Stimulated activated CD4-positive, alpha-beta T cell treated with anti-CD3 and anti-CD28 coated beads, Interleukin-4, amount 100 ng/mL, for 1 hour (primary cell): ENCODE results near the gene ADGRD1.

ENCODE experiments used
- DNase-seq: peaks from one replicate; pipeline ENCODE4 v3.0.0-alpha.2; 2020

The ADGRD1 gene

DNA sequence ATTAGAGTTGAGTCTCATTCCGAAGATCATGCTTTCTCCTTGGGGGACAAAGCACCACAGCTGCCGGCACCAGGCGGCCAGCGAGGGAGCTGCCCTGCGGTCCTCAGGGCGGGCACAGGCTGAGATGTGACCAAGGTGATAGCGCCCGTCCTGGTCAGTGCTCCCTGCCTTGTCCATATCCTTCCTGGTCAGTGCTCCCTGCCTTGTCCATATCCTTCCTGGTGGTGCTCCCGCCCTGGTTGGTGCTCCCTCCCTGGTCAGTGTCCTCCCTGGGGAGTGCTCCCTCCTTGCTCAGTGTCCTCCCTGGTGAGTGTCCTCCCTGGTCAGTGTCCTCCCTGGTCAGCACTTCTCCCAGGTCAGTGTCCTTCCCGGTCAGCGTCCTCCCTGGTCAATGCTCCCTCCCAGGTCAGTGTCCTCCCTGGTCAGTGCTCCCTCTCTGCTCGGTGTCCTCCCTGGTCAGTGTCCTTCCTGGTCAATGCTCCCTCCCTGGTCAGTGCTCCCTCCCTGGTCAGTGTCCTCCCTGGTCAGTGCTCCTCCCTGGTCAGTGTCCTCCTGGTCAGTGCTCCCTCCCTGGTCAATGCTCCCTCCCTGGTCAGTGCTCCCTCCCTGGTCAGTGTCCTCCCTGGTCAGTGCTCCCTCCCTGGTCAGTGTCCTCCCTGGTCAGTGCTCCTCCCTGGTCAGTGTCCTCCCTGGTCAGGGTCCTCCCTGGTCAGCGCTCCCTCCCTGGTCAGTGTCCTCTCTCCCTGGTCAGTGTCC, 92.2 kb downstream of the ADGRD1 start:
- no peak for DNase-seq

DNA sequence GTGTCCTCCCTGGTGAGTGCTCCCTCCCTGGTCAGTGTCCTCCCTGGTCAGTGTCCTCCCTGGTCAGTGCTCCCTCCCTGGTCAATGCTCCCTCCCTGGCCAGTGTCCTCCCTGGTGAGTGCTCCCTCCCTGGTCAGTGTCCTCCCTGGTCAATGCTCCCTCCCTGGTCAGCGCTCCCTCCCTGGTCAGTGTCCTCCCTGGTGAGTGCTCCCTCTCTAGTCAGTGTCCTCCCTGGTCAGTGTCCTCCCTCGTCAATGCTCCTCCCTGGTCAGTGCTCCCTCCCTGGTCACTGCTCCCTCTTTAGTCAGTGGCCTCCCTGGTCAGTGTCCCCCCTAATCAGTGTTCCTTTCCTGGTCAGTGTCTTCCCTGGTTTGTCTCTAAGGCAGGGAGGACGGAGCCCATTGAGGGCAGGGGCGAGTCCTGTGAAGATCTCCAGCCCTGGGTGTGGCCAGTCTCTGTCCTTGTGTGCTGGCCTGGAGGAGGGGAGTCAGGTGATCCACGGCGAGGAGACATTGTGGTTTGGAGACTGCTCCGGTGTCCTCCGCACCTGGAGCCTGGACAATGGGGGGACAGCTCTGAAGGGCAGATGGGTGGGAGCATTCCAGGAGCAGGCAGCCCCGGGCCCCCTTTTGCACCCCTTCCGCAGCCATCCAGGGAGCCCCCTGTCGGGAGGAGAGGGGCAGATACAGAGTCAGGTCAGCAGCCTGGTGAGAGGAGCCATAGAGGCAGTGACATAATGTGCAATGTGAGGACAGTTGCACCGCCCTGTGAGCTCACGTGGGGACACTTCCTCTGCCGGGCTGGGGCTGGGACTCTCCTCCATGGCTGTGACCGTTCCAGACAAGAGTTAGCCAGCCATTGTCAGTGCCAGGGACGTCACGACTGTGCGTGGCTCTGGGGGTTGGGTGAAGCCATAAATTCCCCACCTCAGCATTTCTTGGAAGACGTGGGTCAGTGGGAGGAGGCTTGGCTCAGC, 93.4 kb downstream of the ADGRD1 start:
- DNase-seq, result no peak

DNA sequence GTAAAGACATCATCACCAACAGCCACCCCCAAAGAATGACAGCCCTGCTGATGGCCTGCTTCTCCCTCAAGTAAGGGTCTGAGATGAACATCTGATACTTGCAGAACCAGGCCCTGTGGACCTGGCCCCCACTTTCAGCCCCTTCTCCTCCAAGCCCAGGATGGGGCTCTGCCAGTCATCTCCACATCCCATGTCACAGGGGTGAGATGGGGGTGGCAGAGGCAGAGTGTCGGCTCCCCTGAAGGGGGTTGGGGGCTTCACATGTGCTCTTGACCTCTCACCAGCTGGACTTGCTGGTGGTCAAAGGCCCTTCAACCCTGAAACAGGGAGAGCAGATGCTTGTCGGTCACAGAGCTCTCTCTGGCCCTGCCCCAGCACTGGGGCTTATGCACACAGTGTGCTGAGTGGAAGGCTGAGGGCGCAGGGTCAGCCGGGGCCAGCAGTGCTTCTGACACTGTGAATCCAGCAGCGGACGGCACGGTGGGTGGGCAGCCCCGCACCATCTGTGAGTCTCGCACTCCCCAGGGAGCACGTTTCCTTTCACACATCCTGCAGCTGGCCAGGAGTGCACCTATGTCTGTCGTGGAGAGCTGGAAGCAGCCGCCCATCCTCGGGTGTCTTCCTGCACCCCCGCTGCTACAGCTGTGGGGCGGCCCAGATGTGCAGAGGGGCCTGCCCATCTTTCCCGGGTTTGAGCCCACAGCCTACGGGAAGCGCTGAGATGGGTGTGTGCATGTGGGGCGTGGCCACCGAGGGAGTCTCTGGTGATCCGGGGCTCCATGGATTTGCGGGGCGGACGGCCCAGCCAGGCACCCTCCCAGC, 94.3 kb downstream of the ADGRD1 start:
- DNase-seq, result no peak

DNA sequence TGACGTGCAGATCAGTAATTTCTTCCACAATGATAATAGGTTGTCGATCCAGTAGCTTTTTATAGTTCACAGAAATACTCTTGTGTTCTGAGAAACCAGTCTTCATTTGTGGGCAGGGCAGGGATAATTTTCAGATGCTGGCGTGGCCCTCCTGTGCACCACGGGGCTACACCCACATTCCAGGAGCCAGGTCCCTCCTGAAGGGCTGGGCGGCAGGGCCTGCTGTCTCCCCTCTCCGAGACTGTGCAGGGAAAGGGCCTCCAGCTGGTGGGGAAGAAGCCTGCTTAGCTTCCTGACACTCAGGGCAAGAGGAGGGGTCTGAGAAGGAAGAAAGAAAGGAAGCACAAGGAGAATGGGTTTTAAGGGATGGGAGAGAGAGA, 94.9 kb downstream of the ADGRD1 start:
- DNase-seq, result no peak

DNA sequence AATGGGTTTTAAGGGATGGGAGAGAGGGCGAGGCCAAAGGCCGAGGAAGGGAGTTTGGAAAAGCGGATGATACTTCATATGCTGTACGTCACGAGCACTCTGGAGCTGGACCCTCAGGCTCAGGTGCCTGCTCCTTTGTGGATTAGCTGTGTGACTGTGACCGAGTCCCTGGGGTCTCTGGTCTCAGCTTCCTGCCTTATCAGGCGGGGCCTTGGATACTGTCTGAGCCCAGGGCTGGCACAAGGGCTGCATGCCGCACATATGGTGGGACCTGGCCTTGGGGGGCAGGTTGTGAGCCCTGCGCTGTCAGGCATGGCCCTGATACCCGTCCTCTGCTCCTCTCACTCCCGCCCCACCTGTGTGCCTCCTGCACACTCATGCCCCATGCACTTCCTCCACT, 95.3 kb downstream of the ADGRD1 start:
- DNase-seq, result no peak

DNA sequence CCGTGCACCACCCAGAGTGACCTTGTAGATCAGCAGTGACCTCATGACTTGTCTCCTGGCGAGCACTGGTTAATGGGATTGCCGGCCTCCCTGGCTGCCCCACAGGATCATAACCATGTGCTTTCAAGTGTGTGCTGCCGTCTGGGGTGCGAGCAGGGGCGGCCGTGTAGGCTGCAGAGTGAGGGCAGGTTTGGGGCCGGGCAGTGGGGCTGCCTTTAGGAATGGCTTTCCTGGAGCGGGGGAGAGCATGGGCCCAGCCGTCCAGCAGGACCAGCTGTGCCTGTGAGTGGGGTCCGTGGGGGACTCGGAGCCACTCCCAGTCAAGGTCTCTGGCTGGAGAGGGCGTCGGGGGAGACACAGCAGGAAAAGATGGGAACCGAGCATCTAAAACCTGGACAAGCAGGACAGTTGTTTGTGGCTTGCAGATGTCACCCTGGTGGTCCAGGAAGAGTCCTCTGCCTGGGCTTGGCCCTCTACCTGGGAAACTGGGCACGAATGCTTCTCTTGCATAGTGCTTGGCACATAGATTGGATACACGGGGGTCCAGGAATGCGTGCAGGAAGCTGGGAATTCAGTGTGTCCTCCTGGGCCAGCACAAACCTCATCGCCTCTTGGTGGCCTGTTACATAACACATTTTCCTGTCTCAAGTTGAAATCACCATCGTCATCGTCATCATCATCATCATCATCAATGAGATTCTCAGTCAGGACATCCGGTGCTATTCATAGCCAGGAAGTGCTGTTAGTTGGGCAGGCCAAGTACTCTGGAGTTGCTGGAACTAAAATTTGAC, 96.0 kb downstream of the ADGRD1 start:
- DNase-seq, result no peak

DNA sequence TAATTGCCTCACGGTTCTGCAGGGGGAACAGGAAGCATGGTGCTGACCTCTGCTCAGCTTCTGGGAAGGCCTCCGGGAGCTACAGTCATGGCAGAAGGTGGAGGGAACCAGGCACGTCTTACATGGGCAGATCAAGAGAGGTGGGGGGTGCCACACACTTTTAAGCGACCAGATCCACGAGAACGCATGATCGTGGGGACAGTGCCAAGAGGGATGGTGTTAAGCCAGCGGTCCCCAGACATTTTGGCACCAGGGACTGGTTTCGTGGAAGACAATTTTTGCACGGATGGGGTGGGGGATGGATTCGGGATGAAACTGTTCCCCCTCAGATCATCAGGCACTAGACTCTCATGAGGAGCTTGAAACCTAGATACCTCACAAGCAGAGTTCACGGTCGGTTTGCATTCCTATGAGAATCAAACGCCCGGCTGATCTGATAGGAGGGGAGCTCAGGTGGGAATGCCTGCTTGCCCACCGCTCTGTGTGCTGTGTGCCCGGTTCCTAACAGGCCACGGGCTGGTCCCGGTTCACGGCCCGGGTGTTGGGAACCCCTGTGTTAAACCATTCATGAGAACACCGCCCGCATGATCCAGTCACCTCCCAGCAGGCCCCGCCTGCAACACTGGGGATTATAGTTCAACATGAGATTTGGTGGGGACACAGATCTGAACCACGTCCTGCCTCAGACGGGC, 96.9 kb downstream of the ADGRD1 start:
- no peak for DNase-seq

DNA sequence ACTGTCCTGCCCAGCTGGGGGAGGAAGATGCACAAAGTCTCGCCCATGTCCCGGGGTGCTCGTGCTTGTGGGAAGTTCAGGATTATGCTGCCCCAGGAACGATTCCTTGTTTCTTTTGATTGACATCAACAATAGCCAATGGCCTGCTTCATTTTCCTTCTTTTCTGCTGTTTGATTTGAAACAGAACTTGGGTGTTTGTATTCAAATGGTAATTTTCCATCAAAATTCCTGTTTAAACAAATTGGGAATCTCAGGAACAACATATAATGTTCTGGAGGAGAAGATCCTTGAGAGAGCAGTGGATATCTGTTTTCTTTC, 97.4 kb downstream of the ADGRD1 start:
- no peak for DNase-seq

DNA sequence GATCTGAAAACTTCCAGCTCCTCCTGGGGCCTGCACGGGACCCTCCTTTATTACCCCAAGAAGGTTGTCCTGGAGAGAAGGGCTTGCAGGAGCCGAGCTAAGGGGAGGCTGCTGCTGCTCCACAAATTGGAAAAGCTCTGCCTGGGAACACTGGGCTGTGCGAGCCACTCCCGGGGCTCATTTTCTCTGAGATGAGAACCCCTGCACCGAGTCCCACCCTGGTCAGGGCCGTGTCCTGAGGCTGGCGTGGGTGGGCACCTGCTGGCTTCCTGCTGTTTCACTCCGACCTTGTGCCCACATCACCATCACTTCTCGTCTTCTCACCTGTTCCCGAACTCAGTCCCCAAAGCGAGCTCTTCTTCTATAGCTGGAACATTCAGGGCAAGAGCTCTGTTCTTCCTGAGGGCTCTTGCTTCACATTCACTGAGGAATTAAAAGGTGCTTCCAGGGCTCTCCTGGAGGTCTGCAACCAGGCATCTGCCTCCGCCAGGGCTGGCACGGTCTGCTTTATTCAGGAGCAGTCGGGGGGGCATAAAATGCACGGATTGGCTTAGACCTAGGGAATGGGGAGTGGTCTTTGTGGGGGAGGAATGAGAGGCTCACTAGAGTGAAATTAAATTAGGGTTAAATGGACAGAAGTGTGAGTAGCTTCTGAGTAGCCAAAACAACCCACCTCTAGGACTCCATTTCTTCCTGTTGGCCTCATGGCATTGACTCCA, 98.5 kb downstream of the ADGRD1 start:
- DNase-seq, result no peak

DNA sequence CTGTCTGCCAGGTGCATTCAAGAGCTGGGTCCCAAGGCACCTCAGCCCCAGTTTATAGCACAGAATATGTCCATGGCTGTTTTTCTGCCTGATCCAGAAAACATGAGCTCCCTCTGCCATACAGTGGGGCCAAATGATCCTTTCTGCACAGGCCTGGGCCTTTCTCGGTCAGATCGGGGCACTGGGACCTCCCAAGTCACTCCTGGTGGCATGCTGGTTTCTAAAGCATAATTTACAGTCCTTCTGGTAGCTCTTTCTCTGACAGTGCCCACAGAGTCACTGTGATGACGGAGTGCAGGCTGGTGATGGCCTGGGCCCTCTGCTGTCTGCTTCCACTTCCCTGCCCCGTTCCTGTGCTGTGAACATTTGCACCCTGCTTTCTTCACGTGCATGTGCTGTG, 99.2 kb downstream of the ADGRD1 start:
- DNase-seq, result no peak

DNA sequence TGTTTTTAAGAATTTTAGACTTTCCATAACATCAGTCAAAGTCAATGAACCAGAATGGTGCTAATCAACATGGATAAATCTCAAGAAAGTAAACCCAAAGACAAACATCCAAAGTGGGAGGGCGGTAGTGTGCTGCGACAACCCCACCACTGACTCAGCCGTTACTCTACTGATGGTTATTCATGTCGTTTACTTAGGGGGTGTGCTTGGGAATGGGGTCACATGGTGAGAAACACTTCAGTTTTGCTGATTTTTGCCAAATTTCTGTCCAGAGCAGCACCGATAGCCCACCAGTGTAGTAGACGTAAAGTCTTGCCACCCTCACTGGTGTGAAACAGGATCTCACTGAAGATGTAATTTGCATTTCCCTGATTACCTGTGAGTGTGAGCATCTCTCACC, 99.9 kb downstream of the ADGRD1 start:
- DNase-seq, result no peak

DNA sequence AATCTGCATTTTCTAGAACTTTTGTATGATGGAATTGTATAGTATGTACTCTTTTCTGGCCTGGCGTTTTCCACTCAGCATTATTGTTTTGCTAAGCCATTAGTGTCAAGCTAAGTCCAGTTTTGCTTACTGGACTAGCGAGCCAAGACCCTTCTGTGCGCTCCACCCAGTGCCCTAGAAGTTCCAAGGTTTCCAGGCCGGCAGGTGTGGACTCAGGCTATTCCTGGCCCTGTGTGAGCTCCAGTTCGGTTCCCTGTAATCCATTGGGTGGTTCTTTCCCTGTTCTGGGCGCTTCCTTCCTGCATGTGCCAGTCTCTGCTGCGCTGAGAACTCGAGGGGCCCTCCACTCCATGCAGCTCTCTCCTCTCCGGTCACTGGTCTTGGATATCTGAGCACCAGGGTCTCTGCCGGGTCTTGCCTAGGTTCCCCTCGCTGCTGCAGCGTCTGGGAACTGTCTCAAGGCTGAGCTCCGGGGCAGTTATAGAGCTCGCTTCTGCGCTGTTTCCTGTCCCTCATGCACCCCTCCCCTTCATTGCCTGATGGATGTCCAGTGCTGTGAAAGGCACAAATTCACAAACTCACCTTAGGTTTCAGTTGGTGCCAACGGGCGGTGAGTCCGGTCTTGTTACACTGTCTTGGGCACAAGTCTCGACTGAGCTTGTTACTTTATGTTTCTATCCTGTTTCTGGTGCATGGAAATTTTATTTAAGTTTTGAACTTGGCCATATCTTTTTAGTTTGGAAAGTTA, 100.8 kb downstream of the ADGRD1 start:
- DNase-seq, result no peak

DNA sequence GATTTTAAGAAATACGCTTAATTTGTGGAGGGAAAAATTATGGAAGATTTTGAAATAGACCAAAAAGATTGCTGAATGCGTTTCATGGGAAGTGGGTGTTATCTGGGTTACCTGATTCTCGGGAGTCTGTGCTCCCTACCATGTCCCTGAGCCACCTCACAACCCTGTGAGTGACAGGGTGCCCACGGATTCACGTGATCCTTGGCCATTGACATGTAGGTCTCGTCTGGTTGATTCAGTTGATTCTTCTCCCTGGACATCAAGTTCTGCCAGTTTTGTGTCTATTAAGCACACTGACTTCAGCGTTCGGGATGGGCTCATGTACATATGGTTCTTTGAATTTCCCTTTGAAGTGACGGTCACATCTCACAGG, 101.4 kb downstream of the ADGRD1 start:
- DNase-seq, result no peak

DNA sequence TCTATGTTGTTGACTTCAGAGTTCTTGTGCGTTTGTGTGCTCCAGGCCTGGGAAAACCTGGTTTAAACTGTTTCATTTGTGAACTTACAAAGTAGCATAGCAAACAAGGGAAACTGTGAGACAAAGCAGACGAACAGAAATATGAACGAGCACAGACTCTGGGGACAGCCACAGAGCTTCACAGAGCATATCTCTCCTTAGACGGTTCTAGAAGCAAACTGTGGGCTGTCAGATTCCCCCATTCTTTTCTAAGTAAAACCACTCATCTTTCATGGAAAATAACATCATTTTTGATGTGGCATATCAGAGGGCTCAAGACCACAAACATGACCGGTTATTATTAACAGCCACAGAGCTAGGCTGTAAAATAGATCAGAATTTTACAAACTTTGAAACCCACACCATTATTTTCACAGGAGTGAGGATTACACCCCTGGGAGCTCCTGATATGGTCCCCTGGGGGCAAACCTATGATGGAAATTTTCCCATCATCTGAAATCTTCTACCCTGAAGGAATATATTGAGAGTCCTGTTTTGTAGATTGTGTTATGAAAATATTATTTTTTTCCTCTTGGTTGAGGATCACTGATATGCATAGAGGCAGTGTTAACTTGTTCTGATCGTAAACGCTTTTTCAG, 102.0 kb downstream of the ADGRD1 start:
- DNase-seq, result no peak

DNA sequence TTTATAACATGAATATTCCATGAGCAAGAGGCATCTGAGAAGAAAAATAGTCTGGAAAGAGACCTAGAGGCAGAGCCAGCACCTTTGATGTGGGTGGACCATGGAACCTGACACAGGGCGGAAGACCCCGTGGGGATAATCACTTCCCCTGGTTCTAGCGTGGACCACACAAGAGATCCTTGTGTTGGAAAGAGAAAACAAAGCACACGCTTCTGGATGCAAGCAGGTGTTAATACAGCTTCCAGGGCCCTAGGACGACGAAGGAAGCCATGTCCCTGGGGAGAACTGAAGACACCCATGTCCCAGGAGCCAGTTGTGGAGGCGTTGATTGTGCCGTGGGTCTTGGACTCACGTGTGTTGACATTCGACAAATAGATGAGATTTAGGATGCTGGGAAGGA, 102.9 kb downstream of the ADGRD1 start:
- DNase-seq, result no peak

DNA sequence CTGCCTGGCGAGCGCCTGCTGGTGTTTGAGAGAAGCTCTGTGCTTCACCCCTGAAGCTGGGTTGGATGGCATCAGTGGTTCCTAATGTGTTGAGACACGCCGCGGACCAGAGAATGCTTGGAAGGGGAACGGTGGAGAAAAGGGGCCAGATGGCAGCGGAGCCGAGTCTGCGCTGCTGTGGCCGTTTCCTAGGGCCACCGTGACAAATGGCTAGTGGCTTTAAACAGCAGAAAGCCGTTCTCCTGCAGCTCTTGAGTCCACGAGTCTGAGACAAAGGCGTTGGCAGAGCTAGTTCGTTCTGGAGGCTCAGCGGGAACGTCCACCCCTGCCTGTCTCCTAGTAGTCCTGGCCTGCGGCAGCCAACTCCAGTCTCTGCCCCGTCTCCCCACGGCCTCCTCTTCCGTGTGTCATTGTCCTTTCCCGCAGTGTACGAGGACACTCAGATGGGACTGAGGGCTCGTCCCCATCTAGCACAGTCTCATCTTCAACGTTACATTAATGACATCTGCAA, 103.6 kb downstream of the ADGRD1 start:
- no peak for DNase-seq

DNA sequence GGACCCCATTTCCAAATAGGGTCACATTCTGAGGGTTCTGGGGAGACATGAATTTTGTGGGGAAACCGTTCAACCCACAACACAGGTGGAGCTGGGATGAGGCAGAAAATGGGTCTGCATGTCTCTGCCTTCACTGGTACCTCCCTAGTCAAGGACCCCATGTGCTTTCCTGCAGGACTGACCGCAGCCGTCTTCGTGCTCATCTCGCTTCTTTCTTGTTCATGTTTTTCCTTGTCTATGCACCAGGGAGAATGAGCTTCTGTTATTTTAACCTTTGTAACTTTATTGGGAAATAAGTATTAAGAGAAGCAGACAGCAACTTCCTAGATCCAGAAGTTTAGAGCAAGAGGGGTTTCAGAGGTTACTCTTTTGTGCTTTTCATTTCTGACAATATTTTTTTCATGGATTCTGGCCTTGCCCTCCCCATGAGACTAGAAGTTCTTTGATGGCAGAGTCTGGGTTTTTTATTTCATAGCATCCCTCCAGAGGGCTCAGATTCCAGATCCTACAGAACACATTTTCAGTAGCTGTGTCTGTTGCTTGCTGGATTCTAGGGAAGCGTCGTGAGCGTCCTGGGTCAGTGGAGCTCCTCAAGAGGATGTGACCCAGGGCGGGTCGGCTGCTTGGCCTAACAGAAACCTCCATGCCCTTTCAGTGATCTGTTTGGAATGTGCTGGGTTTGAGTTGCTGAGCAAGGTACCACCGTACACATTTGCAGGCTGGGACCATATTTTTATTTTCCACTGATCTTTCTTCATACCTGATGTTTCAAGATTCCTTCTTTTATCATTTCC, 104.2 kb downstream of the ADGRD1 start:
- DNase-seq, result no peak

DNA sequence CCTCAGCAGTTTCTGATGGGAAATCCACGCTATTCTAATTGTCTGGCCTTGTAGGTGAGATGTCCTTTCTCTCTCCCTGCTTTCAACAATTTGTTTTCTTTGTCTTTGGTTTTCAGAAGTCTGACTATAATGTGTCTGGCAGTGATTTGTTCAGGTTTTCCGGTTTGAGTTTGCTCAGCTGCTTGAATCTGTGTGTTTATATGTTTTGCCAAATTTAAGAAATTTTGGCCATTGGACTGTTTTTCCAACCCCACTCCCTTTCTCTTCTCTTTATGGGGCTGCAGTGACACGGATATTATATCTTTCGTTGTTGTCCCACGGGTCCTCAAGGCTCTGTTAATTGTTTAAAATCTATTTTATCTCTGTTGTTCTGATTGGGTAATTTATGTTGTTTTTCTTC, 105.0 kb downstream of the ADGRD1 start:
- no peak for DNase-seq
